GM12878 (cell line): ENCODE data around the gene LUM. TPM values are rescaled to one million over a fixed set of nuclear protein-coding genes. Genes with fewer than 3 reads are reported as not detected.

Experiments used
- ATAC-seq: fragments of 200-7000 bp; cut with Tn5 transposase; 3 replicates; pipeline ENCODE4 v1.9.1; 2020; ENCODE audit warnings: mild to moderate bottlenecking, moderate library complexity
- BruUV-seq: library from RNA; stranded (reverse); fragments of 400-500 nt; replicated peaks from 2 replicates; lab custom pipeline; 2021; lab: Mats Ljungman, UMichigan
- CTCF ChIA-PET: fragments of 300-600 bp; sonication (Branson Sonifier 250); formaldehyde crosslinking; extraction: SDS; loops from one replicate; lab custom pipeline; 2021; ENCODE audit warnings: inconsistent platforms; lab: Yijun Ruan, JAX
- POLR2A ChIA-PET: fragments of 350-600 bp; formaldehyde crosslinking; extraction: SDS; loops from one replicate; lab custom pipeline; 2021; ENCODE audit warnings: inconsistent platforms; lab: Charles Lee
- RAD21 ChIA-PET: fragments of 300-600 bp; sonication (Branson Sonifier 250); formaldehyde crosslinking; loops from one replicate; lab custom pipeline; 2023; ENCODE audit warnings: antibody characterized with exemption; ENCODE audit not compliant: unreplicated experiment; lab: Charles Lee
- SMC1A ChIA-PET: fragments of 300-600 bp; sonication (Branson Sonifier 250); formaldehyde crosslinking; loops from one replicate; lab custom pipeline; 2023; ENCODE audit not compliant: unreplicated experiment, uncharacterized antibody; lab: Charles Lee
- DNase-seq: peaks from one replicate; pipeline ENCODE4 v3.0.0-alpha.2; 2011; ENCODE audit warnings: low read depth, low spot score
- FAIRE-seq: peaks from 3 replicates; lab custom pipeline; 2011; peaks lifted over from hg19 to GRCh38; lab: Jason Lieb, UNC
- H2AFZ ChIP-seq: 2 replicates; pipeline ENCODE4 v1.6.0; 2011; ENCODE audit warnings: low read depth, low read length, control low read depth; ENCODE audit not compliant: control insufficient read depth
- H3K27ac ChIP-seq: 2 replicates; pipeline ENCODE4 v1.5.1; 2011; ENCODE audit warnings: control low read depth; ENCODE audit not compliant: control insufficient read depth, insufficient read depth
- H3K27me3 ChIP-seq, 2 experiments: replicated peaks in 1 of 2; 2 replicates each; pipeline versions ENCODE4 v1.6.0 to v1.6.1; 2011; ENCODE audit warnings: low read length in 1 of 2; ENCODE audit not compliant: control insufficient read depth in 2 of 2, insufficient read depth in 2 of 2
- H3K36me3 ChIP-seq, 2 experiments: 2 replicates each; pipeline ENCODE4 v1.5.1; 2011; ENCODE audit warnings: low read length in 1 of 2; ENCODE audit not compliant: control insufficient read depth in 2 of 2, insufficient read depth in 2 of 2
- H3K4me1 ChIP-seq: 2 replicates; pipeline ENCODE4 v1.6.1; 2011; ENCODE audit warnings: mild to moderate bottlenecking, low read length, moderate library complexity, mixed read lengths; ENCODE audit not compliant: control insufficient read depth, insufficient read depth
- H3K4me2 ChIP-seq: 2 replicates; pipeline ENCODE4 v1.6.0; 2011; ENCODE audit warnings: control low read depth; ENCODE audit not compliant: control insufficient read depth, insufficient read depth
- H3K4me3 ChIP-seq: fragments of 200-600 bp; sonication (generic); 2 replicates; pipeline ENCODE4 v1.5.1; 2016
- H3K79me2 ChIP-seq: 2 replicates; pipeline ENCODE4 v1.6.0; 2011; ENCODE audit warnings: low read length; ENCODE audit not compliant: control insufficient read depth, insufficient read depth
- H3K9ac ChIP-seq: 2 replicates; pipeline ENCODE4 v1.8.0; 2011; ENCODE audit warnings: low read length, control low read depth, mixed read lengths; ENCODE audit not compliant: control insufficient read depth, insufficient read depth
- H3K9me3 ChIP-seq: replicated peaks from 3 replicates; pipeline ENCODE4 v1.5.1; 2011; ENCODE audit warnings: mild to moderate bottlenecking, low read length; ENCODE audit not compliant: control insufficient read depth, insufficient read depth
- H4K20me1 ChIP-seq: 2 replicates; pipeline ENCODE4 v1.6.0; 2011; ENCODE audit not compliant: control insufficient read depth, insufficient read depth
- CBFB ChIP-seq: IDR thresholded peaks from 2 replicates; pipeline ENCODE4 v1.6.1; 2016; ENCODE audit warnings: antibody characterized with exemption, low read depth
- HSF1 ChIP-seq: fragments of 150-350 bp; IDR thresholded peaks from 2 replicates; pipeline ENCODE4 v1.6.1; 2014; ENCODE audit warnings: mild to moderate bottlenecking, low read depth, low read length
- IRF5 ChIP-seq: fragments of 450-650 bp; IDR thresholded peaks from 2 replicates; pipeline ENCODE4 v1.6.1; 2017; ENCODE audit warnings: borderline replicate concordance
- LARP7 ChIP-seq: fragments of 450-650 bp; IDR thresholded peaks from 2 replicates; pipeline ENCODE4 v1.6.1; 2017; ENCODE audit warnings: mild to moderate bottlenecking
- WGBS: methylation state at CpG from one replicate; pipeline ENCODE4 v1.1.6; 2016; ENCODE audit warnings: low lambda C conversion rate; ENCODE audit not compliant: insufficient replicate concordance, insufficient coverage; ENCODE audit errors: missing lambda C conversion rate; 5-methylcytosine and 5-hydroxymethylcytosine counted together
- in situ Hi-C: fragments of 300-500 bp; cut with MboI; formaldehyde crosslinking; loops from 9 replicates; pipeline ENCODE4 v1.14.3; 2018; ENCODE audit warnings: mixed read lengths
- intact Hi-C: fragments of 100-400 bp; cut with micrococcal nuclease; formaldehyde crosslinking; loops from one replicate; pipeline ENCODE4 v1.14.2; 2022; ENCODE audit not compliant: unreplicated experiment
- polyA plus RNA-seq, 11 experiments: library from polyadenylated mRNA; depleted of rRNA in 4 of 11; unstranded in 6 of 11; stranded (reverse) in 5 of 11; fragments of >200 nt; fragmentation: Nextera tagmentation in 4 of 11; fragmentation: Illumina TruSeq in 1 of 11; extraction: Ambion mirVana in 4 of 11; extraction: Trizol in 1 of 11; gene quantifications; 1 replicate in 1 of 11; 2 replicates in 10 of 11; pipeline versions ENCODE4 v1.2.1 to v1.2.3, GENCODE V29; 2011 to 2016; ENCODE audit warnings: inconsistent platforms in 2 of 11, missing spikeins in 2 of 11, low read depth in 1 of 11
- total RNA-seq, 4 experiments: library from RNA; depleted of rRNA in 3 of 4; stranded (reverse); fragments of >200 nt in 3 of 4; fragmentation: Illumina TruSeq in 1 of 4; extraction: Trizol in 1 of 4; gene quantifications; 2 replicates each; pipeline versions ENCODE4 v1.2.1 to v1.2.3, GENCODE V29; 2013 to 2021

LUM gene
- total and polyA plus RNA-seq, 10 of the 15 experiments (the other 5 are each of a cell fraction or from before 2014, with no cell fraction given): 0.09 to 0.31 TPM; not detected in 8

- Histone ChIP-seq H2AFZ (no peak overlapping the region), H4K20me1 (no peaks in the 10 kb centered on the region), H3K9me3 (no peaks in the 10 kb centered on the region), H3K27me3 (no peaks in the 10 kb centered on the region), H3K36me3 (no peaks in the 10 kb centered on the region), H3K4me2 (no peak overlapping the region), H3K79me2 (no peaks in the 10 kb centered on the region), H3K4me1 (no peaks in the 10 kb centered on the region), H3K9ac (no peak overlapping the region), H3K27ac (no peak overlapping the region), H3K4me3 (no peak overlapping the region)
- DNase-seq: no peak
- FAIRE-seq: no peak
- ChIA-PET SMC1A (no interaction called here), RAD21 (no interaction called here), POLR2A (no interaction called here), CTCF (no interaction called here)
- BruUV-seq: no TSS peak
- 92% methylated on average over 1 of the region's 1 CpG for WGBS
- intact Hi-C loops: no loop called here
- in situ Hi-C loops: loop anchor here (5.0 kb wide), 1 partner anchor 123 kb away; no protein-coding TSS in a partner anchor
- ATAC-seq: no peak; the same call in 2 of the 3 replicates
- no peak for TF ChIP-seq LARP7
- no peak for TF ChIP-seq CBFB
- no peak for TF ChIP-seq IRF5
- no peak for TF ChIP-seq HSF1
Measured at GRCh38 chr12:91104812-91105466, 6.4 kb downstream of the LUM start.
